H1 (cell line): ENCODE data around the gene CARF. TPM values are rescaled to one million over a fixed set of nuclear protein-coding genes. Genes with fewer than 3 reads are reported as not detected.

ENCODE experiments used
- SIRT6 ChIP-seq: IDR thresholded peaks from one replicate; pipeline ENCODE4 v1.7.1; 2012; ENCODE audit warnings: low read length, inconsistent platforms
- polyA plus RNA-seq, 7 experiments: library from polyadenylated mRNA; depleted of rRNA in 3 of 7; stranded (reverse) in 5 of 7; unstranded in 2 of 7; fragments of >200 nt in 5 of 7; fragments of 200-250 nt in 2 of 7; gene quantifications; 1 replicate in 5 of 7; 2 replicates in 1 of 7; 4 replicates in 1 of 7; pipeline versions ENCODE4 v1.2.1 to v1.2.3, GENCODE V29; 2011 to 2013; ENCODE audit warnings: missing spikeins in 2 of 7, mixed read lengths in 2 of 7
- total RNA-seq: library from RNA; stranded (reverse); fragmentation: NEBNext Ultra II Directional; extraction: Animal tissue kit (Norgen Biotek cat#: 25700); gene quantifications from 2 replicates; pipeline ENCODE4 v1.2.1, GENCODE V29; 2021

CARF gene
- total and polyA plus RNA-seq, 2 of the 8 experiments (the other 6 are each of a cell fraction or from before 2014, with no cell fraction given): 2.0 to 2.6 TPM

- no peak for TF ChIP-seq SIRT6
Measured at GRCh38 chr2:202870431-202871299, 41.4 kb upstream of the CARF start (continued).
